Heart right ventricle (tissue), 16 donors: ENCODE results near the gene ZFP92. TPM values are rescaled to one million over a fixed set of nuclear protein-coding genes. Genes with fewer than 3 reads are reported as not detected.
A peak's percentile ranks its signal among the peaks of the same experiment; 100 is the strongest.

Source experiments
- ATAC-seq, 8 donors: fragments of 200-7000 bp; cut with Tn5 transposase; one replicate each; pipeline ENCODE4 v1.9.1; 2020; ENCODE audit warnings: mild to moderate bottlenecking in 8 of 8, moderate library complexity in 8 of 8, moderate number of reproducible peaks in 1 of 8
- DNase-seq, 2 donors: peaks; one replicate each; pipeline ENCODE4 v3.0.0-alpha.2; 2020
- H3K27ac ChIP-seq, 10 donors: fragments of 200-600 bp; sonication (generic) in 2 of 10; one replicate each; pipeline versions ENCODE4 v1.5.0 to v1.8.0; 2020 to 2022; ENCODE audit warnings: mild to moderate bottlenecking in 3 of 10
- H3K27me3 ChIP-seq, 7 donors: fragments of 200-600 bp; one replicate each; pipeline ENCODE4 v1.8.0; 2021 to 2022; ENCODE audit warnings: mild to moderate bottlenecking in 2 of 7
- H3K36me3 ChIP-seq, 9 donors: fragments of 200-600 bp; sonication (generic) in 1 of 9; one replicate each; pipeline versions ENCODE4 v1.5.0 to v1.8.0; 2020 to 2022; ENCODE audit warnings: mild to moderate bottlenecking in 2 of 9
- H3K4me1 ChIP-seq, 9 donors: fragments of 200-600 bp; sonication (generic) in 1 of 9; one replicate each; pipeline versions ENCODE4 v1.5.0 to v1.8.0; 2020 to 2022; ENCODE audit warnings: mild to moderate bottlenecking in 4 of 9
- H3K4me3 ChIP-seq, 10 donors: fragments of 200-600 bp; sonication (generic) in 2 of 10; one replicate each; pipeline versions ENCODE4 v1.5.0 to v1.8.0; 2020 to 2022; ENCODE audit warnings: mild to moderate bottlenecking in 7 of 10, moderate library complexity in 2 of 10
- H3K9me3 ChIP-seq, 11 donors: fragments of 200-600 bp in 10 of 11; sonication (generic) in 2 of 11; one replicate each; pipeline versions ENCODE4 v1.5.0 to v1.8.0; 2013 to 2022; ENCODE audit warnings: mild to moderate bottlenecking in 2 of 11, control low read depth in 1 of 11, moderate library complexity in 1 of 11
- CTCF ChIP-seq, 9 donors: fragments of 200-600 bp; sonication (generic) in 2 of 9; IDR thresholded peaks; one replicate each; pipeline versions ENCODE4 v1.5.0 to v1.8.0; 2021 to 2022; ENCODE audit warnings: antibody characterized with exemption in 9 of 9, mild to moderate bottlenecking in 5 of 9, moderate library complexity in 1 of 9
- WGBS, 2 donors: extraction: QIAGEN DNeasy Blood & Tissue Kit; methylation state at CpG; one replicate each; pipeline ENCODE4 v1.1.7; 2013; ENCODE audit warnings: inconsistent platforms in 1 of 2; 5-methylcytosine and 5-hydroxymethylcytosine counted together
- intact Hi-C, 10 donors: fragments of 100-400 bp; cut with DNase I; formaldehyde crosslinking; loops; one replicate each; pipeline versions ENCODE4 v1.11.1 to v1.14.2; 2022
- long read RNA-seq, 3 donors: library from polyadenylated mRNA; unstranded; transcript quantifications; one replicate each; pipeline ENCODE4 v2.0.0, GENCODE V29; 2020 to 2021
- polyA plus RNA-seq, 2 donors: library from polyadenylated mRNA; stranded (reverse); fragments of 200-250 nt; gene quantifications; one replicate each; pipeline ENCODE4 v1.2.3, GENCODE V29; 2013
- total RNA-seq, 10 donors: library from RNA; stranded (reverse); fragmentation: NEBNext Ultra II Directional in 3 of 10; extraction: Animal tissue kit (Norgen Biotek cat#: 25700) in 3 of 10; gene quantifications; one replicate each; pipeline versions ENCODE4 v1.2.1 to v1.2.4, GENCODE V29; 2021 to 2023
- donor health status: Arrhythmogenic right ventricular cardiomyopathy.
- donor health status: ischemic (EF 13 %, LVEDD 7.1; RV severe dilation, severe dysfunction).
- donor health status: healthy with polysubstance abuse.
- donor health status: DM: no; HTN: yes; CAD: no.
- donor health status: DM: no; HTN: no; CAD: no.
- donor health status: ischemic (EF 25% LVEDD 6.9; RV normal size, moderate dysfunction).
- donor health status: ischemic (EF 25% LVEDD 5.7; RV mildly dilated, moderate dysfunction).
- donor health status: healthy.
- donor health status: DM: yes; HTN: yes; CAD: no.
- donor health status: Ischemic cardiomyopathy.
- donor health status: ischemic (EF 35%, LVEDD 5.7; RV mildly dilated, moderate dysfunction).
- donor health status: nonischemic (EF 11% LVEDD 7.7; RV severe dilation, severe dysfunction).
- donor health status: DM: yes; HTN: yes; CAD: no.
- donor health status: PGD.
- donor health status: ischemic (EF 29% LVEDD 5.4; RV normal size, mild dysfunction).
- donor health status: nonischemic (EF 23%, LVEDD 6.1; RV moderate dilation, normal function).

ZFP92 gene
- 1 to 10 TPM in 3 of 10 donors, under 1 TPM in 7; 0.17 to 1.6 (median 0.44) TPM for total RNA-seq
- under 1 TPM; 0.23 to 0.51 TPM for polyA plus RNA-seq
- long read RNA-seq, donor 1, partial matches to known transcripts = 0 of 2 reads
- long read RNA-seq, donor 1, other reads (novel, unspliced or antisense) = 2 of 2 reads
- long read RNA-seq, donor 2, partial matches to known transcripts = 0 of 2 reads
- long read RNA-seq, donor 2, other reads (novel, unspliced or antisense) = 2 of 2 reads
- long read RNA-seq, donor 3, partial matches to known transcripts = 0 of 3 reads
- long read RNA-seq, donor 3, other reads (novel, unspliced or antisense) = 3 of 3 reads

GRCh38 chrX:153411255-153411987, at the start of gene ZFP92:
TSS of gene ZFP92 (plus strand) at chrX:153411472. CDS start at chrX:153418323, 6,851 bp downstream.
- peaks cover 0 to 12% (median 0%) of the 10 kb centered on the region in 7 donors for H3K27me3 ChIP-seq
- ATAC-seq = peak; percentile 59 to 75 (median 64)
- H3K9me3 ChIP-seq = no peaks in the 10 kb centered on the region
- no peak for TF ChIP-seq CTCF (IDR thresholded peaks at IDR 0.05)
- H3K4me1 ChIP-seq = peaks cover 0 to 12% (median 0%) of the 10 kb centered on the region in 9 donors
- DNase-seq = peak in 1 of 2 donors; percentile 58
- H3K27ac ChIP-seq = peak within 1 kb of the TSS in 5 of 10 donors; percentile 14 to 48 (median 22)
- H3K36me3 ChIP-seq = no peaks in the 10 kb centered on the region
- intact Hi-C loops = no loop called here
- WGBS, 2 donors = 3 to 5% methylated on average over 20 to 71 of the region's 75 CpGs
- peak within 1 kb of the TSS; percentile 35 to 61 (median 56) for H3K4me3 ChIP-seq

- Histone ChIP-seq H3K9me3 (peaks cover 0 to 19% (median 0%) of the 10 kb centered on the region in 11 donors), H3K36me3 (no peaks in the 10 kb centered on the region), H3K27ac (no peak overlapping the region), H3K4me1 (no peaks in the 10 kb centered on the region), H3K27me3 (peaks cover 0 to 26% (median 0%) of the 10 kb centered on the region in 7 donors), H3K4me3 (no peak overlapping the region)
- DNase-seq (no peak), ATAC-seq (no peak)
- TF ChIP-seq CTCF (IDR thresholded peaks at IDR 0.05) = no peak
- 68 to 69% methylated on average over 2 of the region's 2 CpGs for WGBS, 2 donors
- intact Hi-C loops = no loop called here
Observed at GRCh38 chrX:153361781-153362397, 49.4 kb upstream of the ZFP92 start.

- DNase-seq (no peak), ATAC-seq (no peak)
- Histone ChIP-seq H3K4me3 (no peak overlapping the region), H3K27ac (no peak overlapping the region), H3K9me3 (no peaks in the 10 kb centered on the region), H3K27me3 (peaks cover 0 to 35% (median 0%) of the 10 kb centered on the region in 7 donors), H3K36me3 (no peaks in the 10 kb centered on the region), H3K4me1 (no peaks in the 10 kb centered on the region)
- intact Hi-C loops = no loop called here
- WGBS, 2 donors = 87 to 96% methylated on average over 4 of the region's 4 CpGs
- TF ChIP-seq CTCF (IDR thresholded peaks at IDR 0.05) = no peak
Observed at GRCh38 chrX:153365670-153366069, 45.6 kb upstream of the ZFP92 start.

GRCh38 chrX:153366119-153366518, 45.2 kb upstream of the ZFP92 start:
- Histone ChIP-seq H3K27ac (no peak overlapping the region), H3K4me3 (no peak overlapping the region), H3K4me1 (no peaks in the 10 kb centered on the region), H3K9me3 (no peaks in the 10 kb centered on the region), H3K27me3 (peaks cover 0 to 39% (median 0%) of the 10 kb centered on the region in 7 donors), H3K36me3 (no peaks in the 10 kb centered on the region)
- TF ChIP-seq CTCF (IDR thresholded peaks at IDR 0.05) = no peak
- WGBS, 2 donors = 80 to 89% methylated on average over 3 of the region's 3 CpGs
- no peak for ATAC-seq
- DNase-seq = no peak
- intact Hi-C loops = no loop called here
